GM12878 (cell line): Measurements from ENCODE around the gene MTIF2. TPM values are rescaled to one million over a fixed set of nuclear protein-coding genes. Genes with fewer than 3 reads are reported as not detected.

Experiments used
- BCLAF1 ChIP-seq: fragments of 450-650 bp; IDR thresholded peaks from 2 replicates; pipeline ENCODE4 v1.6.1; 2017; ENCODE audit warnings: antibody characterized with exemption, mild to moderate bottlenecking, moderate library complexity
- BMI1 ChIP-seq: fragments of 450-650 bp; IDR thresholded peaks from 2 replicates; pipeline ENCODE4 v1.6.1; 2016; ENCODE audit warnings: mild to moderate bottlenecking, moderate library complexity, borderline replicate concordance
- CBFB ChIP-seq: IDR thresholded peaks from 2 replicates; pipeline ENCODE4 v1.6.1; 2016; ENCODE audit warnings: antibody characterized with exemption, low read depth
- CHD2 ChIP-seq: IDR thresholded peaks from 2 replicates; pipeline ENCODE4 v1.6.1; 2011; ENCODE audit warnings: low read depth, low read length, improper control_type of control experiment, borderline replicate concordance
- EED ChIP-seq: sonication (generic); IDR thresholded peaks from 2 replicates; pipeline ENCODE4 v1.6.1; 2016; ENCODE audit warnings: antibody characterized with exemption, low read depth
- EGR1 ChIP-seq, 2 experiments: IDR thresholded peaks; 1 replicate in 1 of 2; 2 replicates in 1 of 2; pipeline ENCODE4 v1.6.1; 2011 to 2012; ENCODE audit warnings: low read depth in 2 of 2, low read length in 2 of 2, borderline replicate concordance in 1 of 2, mild to moderate bottlenecking in 1 of 2, moderate library complexity in 1 of 2
- FOS ChIP-seq: IDR thresholded peaks from 3 replicates; pipeline ENCODE4 v1.6.1; 2011; ENCODE audit warnings: borderline replicate concordance; ENCODE audit not compliant: insufficient read length; ENCODE audit errors: extremely low read depth
- KLF5 ChIP-seq: fragments of 450-650 bp; IDR thresholded peaks from 2 replicates; pipeline ENCODE4 v1.6.1; 2014; ENCODE audit warnings: mild to moderate bottlenecking; ENCODE audit not compliant: partially characterized antibody
- POU2F2 ChIP-seq: IDR thresholded peaks from 3 replicates; pipeline ENCODE4 v1.6.1; 2011; ENCODE audit warnings: low read depth, mild to moderate bottlenecking, low read length, borderline replicate concordance
- RELA ChIP-seq: fragments of 450-650 bp; IDR thresholded peaks from 2 replicates; pipeline ENCODE4 v1.8.0; 2014; ENCODE audit warnings: borderline replicate concordance; ENCODE audit not compliant: partially characterized antibody
- SUPT20H ChIP-seq: IDR thresholded peaks from 2 replicates; pipeline ENCODE4 v1.6.1; 2011; ENCODE audit warnings: low read depth, mild to moderate bottlenecking, low read length, moderate library complexity, borderline replicate concordance; ENCODE audit not compliant: control insufficient read depth
- USF2 ChIP-seq: IDR thresholded peaks from 2 replicates; pipeline ENCODE4 v1.6.1; 2011; ENCODE audit warnings: low read depth, low read length, improper control_type of control experiment, borderline replicate concordance
- WRNIP1 ChIP-seq: IDR thresholded peaks from 2 replicates; pipeline ENCODE4 v1.6.1; 2011; ENCODE audit warnings: low read depth, low read length, improper control_type of control experiment, borderline replicate concordance
- YY1 ChIP-seq: IDR thresholded peaks from 2 replicates; pipeline ENCODE4 v1.6.1; 2011; ENCODE audit warnings: low read depth, mild to moderate bottlenecking, low read length
- ZBTB33 ChIP-seq: fragments of 450-650 bp; IDR thresholded peaks from 2 replicates; pipeline ENCODE4 v1.6.1; 2017; ENCODE audit warnings: mild to moderate bottlenecking
- ZNF24 ChIP-seq: fragments of 450-650 bp; IDR thresholded peaks from 2 replicates; pipeline ENCODE4 v1.6.1; 2017; ENCODE audit warnings: antibody characterized with exemption, mild to moderate bottlenecking
- ZNF274 ChIP-seq: IDR thresholded peaks from one replicate; pipeline ENCODE4 v1.8.0; 2011; ENCODE audit not compliant: insufficient read length, insufficient read depth
- polyA plus RNA-seq, 11 experiments: library from polyadenylated mRNA; depleted of rRNA in 4 of 11; unstranded in 6 of 11; stranded (reverse) in 5 of 11; fragments of >200 nt; fragmentation: Nextera tagmentation in 4 of 11; fragmentation: Illumina TruSeq in 1 of 11; extraction: Ambion mirVana in 4 of 11; extraction: Trizol in 1 of 11; gene quantifications; 1 replicate in 1 of 11; 2 replicates in 10 of 11; pipeline versions ENCODE4 v1.2.1 to v1.2.3, GENCODE V29; 2011 to 2016; ENCODE audit warnings: inconsistent platforms in 2 of 11, missing spikeins in 2 of 11, low read depth in 1 of 11
- total RNA-seq, 4 experiments: library from RNA; depleted of rRNA in 3 of 4; stranded (reverse); fragments of >200 nt in 3 of 4; fragmentation: Illumina TruSeq in 1 of 4; extraction: Trizol in 1 of 4; gene quantifications; 2 replicates each; pipeline versions ENCODE4 v1.2.1 to v1.2.3, GENCODE V29; 2013 to 2021
- TF ChIP-seq, protein P1 (sequence below): fragments of 450-650 bp; IDR thresholded peaks from 2 replicates; pipeline ENCODE4 v1.6.1; 2017; ENCODE audit warnings: low read depth, mild to moderate bottlenecking, moderate library complexity
- TF ChIP-seq, protein P2 (sequence below): IDR thresholded peaks from 2 replicates; pipeline ENCODE4 v1.6.1; 2011; ENCODE audit warnings: borderline replicate concordance, low read depth, mild to moderate bottlenecking, moderate library complexity, low read length; ENCODE audit not compliant: insufficient read depth, poor library complexity, severe bottlenecking

MTIF2 gene
- total and polyA plus RNA-seq, 10 of the 15 experiments (the other 5 are each of a cell fraction or from before 2014, with no cell fraction given): 26.4 to 63.7 (median 40.0) TPM

- TF ChIP-seq BCLAF1 (no peak), EGR1 (IDR thresholded peaks at IDR 0.05; ENCODE audit: borderline replicate concordance in 1 of 2, low read depth in 2 of 2, low read length in 2 of 2) (0 out of 3 replicates have a peak, but pooled peaks of 1 of the 2 experiments have one; percentile 3), ZNF274 (no peak), RELA (peak; percentile 73), EED (0 out of 2 replicates have a peak, but pooled peaks have one; percentile 13), KLF5 (no peak), USF2 (no peak), ZBTB33 (peak; percentile 6; the same call in 1 of the 2 replicates), ZNF24 (no peak), CHD2 (no peak), CBFB (peak; percentile 95), SUPT20H (no peak), POU2F2 (peak; percentile 86), WRNIP1 (peak; percentile 21; the same call in 1 of the 2 replicates), BMI1 (no peak), YY1 (peak; percentile 89), FOS (no peak)
- TF ChIP-seq, protein P1, sequence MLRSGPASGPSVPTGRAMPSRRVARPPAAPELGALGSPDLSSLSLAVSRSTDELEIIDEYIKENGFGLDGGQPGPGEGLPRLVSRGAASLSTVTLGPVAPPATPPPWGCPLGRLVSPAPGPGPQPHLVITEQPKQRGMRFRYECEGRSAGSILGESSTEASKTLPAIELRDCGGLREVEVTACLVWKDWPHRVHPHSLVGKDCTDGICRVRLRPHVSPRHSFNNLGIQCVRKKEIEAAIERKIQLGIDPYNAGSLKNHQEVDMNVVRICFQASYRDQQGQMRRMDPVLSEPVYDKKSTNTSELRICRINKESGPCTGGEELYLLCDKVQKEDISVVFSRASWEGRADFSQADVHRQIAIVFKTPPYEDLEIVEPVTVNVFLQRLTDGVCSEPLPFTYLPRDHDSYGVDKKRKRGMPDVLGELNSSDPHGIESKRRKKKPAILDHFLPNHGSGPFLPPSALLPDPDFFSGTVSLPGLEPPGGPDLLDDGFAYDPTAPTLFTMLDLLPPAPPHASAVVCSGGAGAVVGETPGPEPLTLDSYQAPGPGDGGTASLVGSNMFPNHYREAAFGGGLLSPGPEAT: peak; percentile 73
- TF ChIP-seq, protein P2, sequence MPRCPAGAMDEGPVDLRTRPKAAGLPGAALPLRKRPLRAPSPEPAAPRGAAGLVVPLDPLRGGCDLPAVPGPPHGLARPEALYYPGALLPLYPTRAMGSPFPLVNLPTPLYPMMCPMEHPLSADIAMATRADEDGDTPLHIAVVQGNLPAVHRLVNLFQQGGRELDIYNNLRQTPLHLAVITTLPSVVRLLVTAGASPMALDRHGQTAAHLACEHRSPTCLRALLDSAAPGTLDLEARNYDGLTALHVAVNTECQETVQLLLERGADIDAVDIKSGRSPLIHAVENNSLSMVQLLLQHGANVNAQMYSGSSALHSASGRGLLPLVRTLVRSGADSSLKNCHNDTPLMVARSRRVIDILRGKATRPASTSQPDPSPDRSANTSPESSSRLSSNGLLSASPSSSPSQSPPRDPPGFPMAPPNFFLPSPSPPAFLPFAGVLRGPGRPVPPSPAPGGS: peak; percentile 50
These were observed 36.8 kb downstream of the MTIF2 start, which contains the start of the genes CLHC1 and RPS27A (continued) for GRCh38 chr2:55232084-55232862.
